ENCODE results near the gene FAM50A.

DNA sequence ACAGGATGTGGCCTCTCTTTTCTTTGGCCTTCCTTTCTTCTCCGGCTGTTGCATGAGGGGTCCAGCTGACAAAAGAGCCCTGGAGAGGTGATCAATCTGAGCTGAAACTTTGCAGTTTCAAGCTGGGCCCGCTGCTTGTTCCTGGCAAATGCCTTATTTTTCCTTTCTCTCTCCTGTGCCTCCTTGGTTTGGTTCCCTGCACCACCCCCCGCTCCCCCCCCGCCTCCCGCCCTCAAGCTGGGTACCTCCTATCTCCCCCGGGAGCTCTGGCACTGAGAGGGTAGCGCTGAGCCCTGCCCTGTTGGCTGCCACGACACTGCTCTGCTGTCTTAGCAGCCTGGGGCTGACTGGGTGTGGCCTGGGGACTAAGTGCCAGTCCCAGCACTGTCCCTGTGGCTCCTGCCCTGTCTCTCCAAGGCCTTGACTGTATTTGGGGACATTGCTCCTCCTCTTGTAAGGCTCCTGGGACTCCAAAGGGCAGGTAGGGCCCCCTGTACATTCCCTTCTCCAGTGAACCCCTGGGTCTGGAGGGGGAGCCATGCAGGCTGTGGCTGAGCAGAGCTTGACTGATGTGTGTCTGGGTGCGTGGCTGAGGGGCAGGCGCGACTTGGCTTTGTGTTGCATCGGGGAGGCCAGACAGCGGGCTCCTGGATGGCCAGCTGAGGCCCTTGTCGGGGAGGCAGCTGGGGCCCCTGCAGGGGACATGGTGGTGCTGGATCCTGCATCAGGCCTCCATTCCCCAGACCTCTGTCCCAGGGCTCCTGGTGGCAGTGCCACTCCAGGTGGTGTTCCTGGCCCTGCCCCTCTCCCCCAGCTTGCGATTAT, 15.2 kb downstream of the FAM50A start:
- TF ChIP-seq, protein P1, sequence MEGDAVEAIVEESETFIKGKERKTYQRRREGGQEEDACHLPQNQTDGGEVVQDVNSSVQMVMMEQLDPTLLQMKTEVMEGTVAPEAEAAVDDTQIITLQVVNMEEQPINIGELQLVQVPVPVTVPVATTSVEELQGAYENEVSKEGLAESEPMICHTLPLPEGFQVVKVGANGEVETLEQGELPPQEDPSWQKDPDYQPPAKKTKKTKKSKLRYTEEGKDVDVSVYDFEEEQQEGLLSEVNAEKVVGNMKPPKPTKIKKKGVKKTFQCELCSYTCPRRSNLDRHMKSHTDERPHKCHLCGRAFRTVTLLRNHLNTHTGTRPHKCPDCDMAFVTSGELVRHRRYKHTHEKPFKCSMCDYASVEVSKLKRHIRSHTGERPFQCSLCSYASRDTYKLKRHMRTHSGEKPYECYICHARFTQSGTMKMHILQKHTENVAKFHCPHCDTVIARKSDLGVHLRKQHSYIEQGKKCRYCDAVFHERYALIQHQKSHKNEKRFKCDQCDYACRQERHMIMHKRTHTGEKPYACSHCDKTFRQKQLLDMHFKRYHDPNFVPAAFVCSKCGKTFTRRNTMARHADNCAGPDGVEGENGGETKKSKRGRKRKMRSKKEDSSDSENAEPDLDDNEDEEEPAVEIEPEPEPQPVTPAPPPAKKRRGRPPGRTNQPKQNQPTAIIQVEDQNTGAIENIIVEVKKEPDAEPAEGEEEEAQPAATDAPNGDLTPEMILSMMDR (IDR thresholded peaks at IDR 0.05): no peak
- TF ChIP-seq POLR2AphosphoS5 (IDR thresholded peaks at IDR 0.05) (no peak), POLR2A (IDR thresholded peaks at IDR 0.05) (no peak)
